OCI-LY7 (cell line): Measurements from ENCODE around the gene CCDC77. TPM values are rescaled to one million over a fixed set of nuclear protein-coding genes. Genes with fewer than 3 reads are reported as not detected.
"Not testable (repeated sequence)": the region's sequence is repeated elsewhere in the genome, so short reads cannot be mapped to it uniquely, and the experiment has no call there.

ENCODE experiments used
- BruUV-seq: library from RNA; stranded (reverse); fragments of 400-500 nt; replicated peaks from 2 replicates; lab custom pipeline; 2021; lab: Mats Ljungman, UMichigan
- CTCF ChIA-PET: fragments of 300-600 bp; sonication (Branson Sonifier 250); formaldehyde crosslinking; loops from one replicate; lab custom pipeline; 2022; ENCODE audit warnings: antibody characterized with exemption; ENCODE audit not compliant: unreplicated experiment; lab: Charles Lee
- POLR2A ChIA-PET: fragments of 300-600 bp; sonication (Branson Sonifier 250); formaldehyde crosslinking; loops from one replicate; lab custom pipeline; 2022; ENCODE audit warnings: antibody characterized with exemption; lab: Charles Lee
- DNase-seq: peaks from one replicate; pipeline ENCODE4 v3.0.0-alpha.2; 2015; ENCODE audit warnings: low spot score
- H2AFZ ChIP-seq: fragments of 200-600 bp; sonication (generic), shearing (Covaris generic); 2 replicates; pipeline ENCODE4 v1.6.1; 2014; ENCODE audit warnings: mild to moderate bottlenecking, antibody characterized with exemption, low read length, moderate library complexity
- H3K27ac ChIP-seq: fragments of 200-600 bp; sonication (generic); 2 replicates; pipeline ENCODE4 v1.5.1; 2014; ENCODE audit warnings: mixed run types, low read depth, mild to moderate bottlenecking, moderate library complexity, low read length, inconsistent platforms; ENCODE audit not compliant: poor library complexity, severe bottlenecking
- H3K36me3 ChIP-seq: fragments of 200-600 bp; sonication (generic); 2 replicates; pipeline ENCODE4 v1.6.1; 2014; ENCODE audit warnings: mild to moderate bottlenecking, antibody characterized with exemption, low read length, moderate library complexity, mixed read lengths; ENCODE audit not compliant: insufficient read depth
- H3K4me1 ChIP-seq: fragments of 200-600 bp; sonication (generic); 2 replicates; pipeline ENCODE4 v1.5.1; 2014; ENCODE audit warnings: mild to moderate bottlenecking, low read length; ENCODE audit not compliant: insufficient read depth, poor library complexity, severe bottlenecking
- H3K4me2 ChIP-seq: fragments of 200-600 bp; sonication (generic); 2 replicates; pipeline ENCODE4 v1.6.1; 2014; ENCODE audit warnings: mild to moderate bottlenecking, low read length
- H3K4me3 ChIP-seq: fragments of 200-600 bp; sonication (generic); 2 replicates; pipeline ENCODE4 v1.5.1; 2014; ENCODE audit warnings: mild to moderate bottlenecking, low read depth, low read length; ENCODE audit not compliant: poor library complexity, severe bottlenecking
- H3K79me2 ChIP-seq: fragments of 200-600 bp; sonication (generic); 2 replicates; pipeline ENCODE4 v1.6.1; 2016; ENCODE audit warnings: low read depth, mild to moderate bottlenecking, low read length, moderate library complexity, mixed read lengths; ENCODE audit not compliant: insufficient read depth
- H3K9me2 ChIP-seq: fragments of 200-600 bp; sonication (generic); 2 replicates; pipeline ENCODE4 v1.6.1; 2016; ENCODE audit warnings: mild to moderate bottlenecking, low read length, mixed read lengths; ENCODE audit not compliant: insufficient read depth
- H3K9me3 ChIP-seq: fragments of 200-600 bp; sonication (generic); 2 replicates; pipeline ENCODE4 v1.6.1; 2014; ENCODE audit warnings: mild to moderate bottlenecking, mixed run types, low read length, mixed read lengths
- H4K20me1 ChIP-seq: fragments of 200-600 bp; sonication (generic); 2 replicates; pipeline ENCODE4 v1.6.1; 2014; ENCODE audit warnings: mild to moderate bottlenecking, antibody characterized with exemption, low read length, moderate library complexity, mixed read lengths; ENCODE audit not compliant: insufficient read depth
- CTCF ChIP-seq: fragments of 200-600 bp; sonication (generic); conservative IDR thresholded peaks from 2 replicates; pipeline ENCODE4 v1.5.1; 2014; ENCODE audit warnings: mild to moderate bottlenecking, antibody characterized with exemption, low read length, moderate library complexity, mixed read lengths
- EZH2phosphoT487 ChIP-seq: fragments of 200-600 bp; sonication (generic); IDR thresholded peaks from 2 replicates; pipeline ENCODE4 v1.6.1; 2018; ENCODE audit warnings: low read depth, borderline replicate concordance, mild to moderate bottlenecking, mixed run types, antibody characterized with exemption, low read length, moderate library complexity, mixed read lengths
- intact Hi-C: fragments of 100-400 bp; cut with micrococcal nuclease; formaldehyde crosslinking; loops from one replicate; pipeline ENCODE4 v1.10.0; 2022; ENCODE audit not compliant: unreplicated experiment
- total RNA-seq, 2 experiments: library from RNA; depleted of rRNA in 1 of 2; stranded (reverse); fragments of >200 nt in 1 of 2; shearing (Covaris generic) in 1 of 2; gene quantifications; 2 replicates each; pipeline ENCODE4 v1.2.3, GENCODE V29; 2014 to 2022

The CCDC77 gene
- total RNA-seq, 2 experiments from 2014 or later = 22.2 to 22.5 TPM

- no peak for TF ChIP-seq CTCF
- TF ChIP-seq EZH2phosphoT487 = no peak
- Histone ChIP-seq H3K79me2 (no peaks in the 10 kb centered on the region), H3K4me1 (no peaks in the 10 kb centered on the region), H4K20me1 (no peaks in the 10 kb centered on the region), H3K27ac (no peak overlapping the region), H3K4me2 (no peak overlapping the region), H3K9me3 (no peaks in the 10 kb centered on the region), H3K36me3 (peaks cover 47% of the 10 kb centered on the region), H3K9me2 (no peaks in the 10 kb centered on the region), H2AFZ (no peak overlapping the region), H3K4me3 (no peak overlapping the region)
- ChIA-PET CTCF (interaction anchor here (0.7 kb wide), 1 partner anchor 33 kb away, joined by 4 read pairs; no protein-coding TSS in a partner anchor), POLR2A (no interaction called here)
- intact Hi-C loops = no loop called here
- BruUV-seq = no TSS peak
- no peak for DNase-seq
These were observed 21.1 kb downstream of the CCDC77 start for GRCh38 chr12:422526-422925.

- DNase-seq, H2AFZ ChIP-seq, H3K79me2 ChIP-seq, POLR2A ChIA-PET, H3K4me3 ChIP-seq, H3K4me1 ChIP-seq, H3K9me2 ChIP-seq, BruUV-seq, H3K9me3 ChIP-seq, CTCF ChIA-PET, intact Hi-C loops, H3K27ac ChIP-seq, H3K4me2 ChIP-seq, H4K20me1 ChIP-seq: not testable (repeated sequence)
- peaks cover 82% of the 10 kb centered on the region for H3K36me3 ChIP-seq
These were observed 34.3 kb downstream of the CCDC77 start for GRCh38 chr12:435737-436136.

- Histone ChIP-seq H3K4me1 (no peaks in the 10 kb centered on the region), H3K36me3 (peaks cover 43% of the 10 kb centered on the region), H3K27ac (no peak overlapping the region), H4K20me1 (no peaks in the 10 kb centered on the region), H3K79me2 (no peaks in the 10 kb centered on the region), H3K4me3 (no peak overlapping the region), H3K4me2 (no peak overlapping the region), H3K9me3 (no peaks in the 10 kb centered on the region), H2AFZ (no peak overlapping the region), H3K9me2 (no peaks in the 10 kb centered on the region)
- no TSS peak for BruUV-seq
- TF ChIP-seq CTCF (peak; percentile 88), EZH2phosphoT487 (no peak)
- ChIA-PET CTCF (interaction anchor here (0.8 kb wide), 1 partner anchor 53 kb away, joined by 3 read pairs; the partner anchor contains the start of gene KDM5A), POLR2A (interaction anchor here (0.6 kb wide), 1 partner anchor 556 kb away, joined by 3 read pairs; no protein-coding TSS in a partner anchor)
- intact Hi-C loops = no loop called here
- peak; percentile 41 for DNase-seq
These were observed 40.9 kb downstream of the CCDC77 start for GRCh38 chr12:442235-442884.
